ENCODE results near the gene BTBD18.

BTBD18 gene

GRCh38 chr11:57700425-57700824, 51.2 kb downstream of the BTBD18 start:
- intact Hi-C loops (cut with DNase I), result no loop called here
- DNase-seq, result no peak

GRCh38 chr11:57699813-57700212, 51.8 kb downstream of the BTBD18 start:
- DNase-seq, result no peak
- intact Hi-C loops (cut with DNase I), result no loop called here

- intact Hi-C loops (cut with DNase I), result no loop called here
- DNase-seq, result no peak
Observed at GRCh38 chr11:57698843-57699365, 52.7 kb downstream of the BTBD18 start.
